ENCODE results near the gene C12orf76.

Gene C12orf76

DNA sequence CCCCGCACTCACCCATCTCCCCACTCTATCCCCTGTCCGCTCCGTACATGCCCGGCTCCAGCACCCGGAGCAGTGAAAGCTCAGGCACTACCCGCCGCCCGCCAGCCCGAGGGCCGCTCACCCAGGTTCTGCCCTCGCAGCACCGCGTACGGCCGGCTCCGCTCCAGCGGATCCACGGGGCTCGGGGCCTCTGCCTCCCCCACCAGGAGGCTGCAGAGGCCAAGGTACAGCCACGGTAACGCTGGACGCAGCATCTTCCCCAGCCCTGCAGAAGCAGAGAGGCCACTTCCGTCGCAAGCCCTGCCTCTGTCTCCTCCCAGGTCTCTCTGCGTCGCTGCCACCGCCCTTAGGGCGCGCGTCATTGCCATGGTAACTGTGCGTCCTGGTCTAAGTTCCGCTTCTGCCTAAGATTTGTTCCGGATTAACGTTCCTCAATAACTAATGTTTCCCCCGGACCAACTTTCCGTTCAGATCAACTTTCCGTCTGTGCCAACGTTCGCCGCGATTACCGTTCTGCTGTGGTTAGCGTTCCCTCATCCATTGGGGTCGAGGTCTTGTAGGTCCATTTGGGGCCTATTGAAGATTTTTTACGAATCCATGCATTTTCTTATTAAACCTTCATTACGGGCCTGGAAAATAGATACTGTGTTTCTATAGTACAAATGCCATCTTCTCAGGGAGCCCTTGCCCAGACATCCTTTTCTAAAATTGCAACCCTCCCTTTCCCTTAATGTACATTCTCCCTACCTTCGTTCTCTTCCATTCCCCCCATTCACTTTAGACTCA, at the start of gene C12orf76 (continued):
- TF ChIP-seq, protein P1, sequence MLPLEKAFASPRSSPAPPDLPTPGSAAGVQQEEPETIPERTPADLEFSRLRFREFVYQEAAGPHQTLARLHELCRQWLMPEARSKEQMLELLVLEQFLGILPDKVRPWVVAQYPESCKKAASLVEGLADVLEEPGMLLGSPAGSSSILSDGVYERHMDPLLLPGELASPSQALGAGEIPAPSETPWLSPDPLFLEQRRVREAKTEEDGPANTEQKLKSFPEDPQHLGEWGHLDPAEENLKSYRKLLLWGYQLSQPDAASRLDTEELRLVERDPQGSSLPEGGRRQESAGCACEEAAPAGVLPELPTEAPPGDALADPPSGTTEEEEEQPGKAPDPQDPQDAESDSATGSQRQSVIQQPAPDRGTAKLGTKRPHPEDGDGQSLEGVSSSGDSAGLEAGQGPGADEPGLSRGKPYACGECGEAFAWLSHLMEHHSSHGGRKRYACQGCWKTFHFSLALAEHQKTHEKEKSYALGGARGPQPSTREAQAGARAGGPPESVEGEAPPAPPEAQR (tag by site-specific recombination; IDR thresholded peaks at IDR 0.05) = peak; percentile 63; the same call in 1 of the 2 replicates
- TF ChIP-seq, protein P2, sequence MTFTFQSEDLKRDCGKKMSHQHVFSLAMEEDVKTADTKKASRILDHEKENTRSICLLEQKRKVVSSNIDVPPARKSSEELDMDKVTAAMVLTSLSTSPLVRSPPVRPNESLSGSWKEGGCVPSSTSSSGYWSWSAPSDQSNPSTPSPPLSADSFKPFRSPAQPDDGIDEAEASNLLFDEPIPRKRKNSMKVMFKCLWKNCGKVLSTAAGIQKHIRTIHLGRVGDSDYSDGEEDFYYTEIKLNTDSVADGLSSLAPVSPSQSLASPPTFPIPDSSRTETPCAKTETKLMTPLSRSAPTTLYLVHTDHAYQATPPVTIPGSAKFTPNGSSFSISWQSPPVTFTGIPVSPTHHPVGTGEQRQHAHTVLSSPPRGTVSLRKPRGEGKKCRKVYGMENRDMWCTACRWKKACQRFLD (tag by site-specific recombination; IDR thresholded peaks at IDR 0.05) = no peak
- TF ChIP-seq ZNF654 (tag by site-specific recombination; IDR thresholded peaks at IDR 0.05; ENCODE audit: low read depth) (0 out of 2 replicates have a peak, but pooled peaks have one; percentile 6), ZNF175 (tag by site-specific recombination; IDR thresholded peaks at IDR 0.05) (no peak), ZNF274 (IDR thresholded peaks at IDR 0.05; ENCODE audit: low read length) (no peak), ZNF274 (tag by site-specific recombination; IDR thresholded peaks at IDR 0.05; ENCODE audit: borderline replicate concordance) (no peak), ZNF335 (tag by site-specific recombination; conservative IDR thresholded peaks at IDR 0.05) (peak; percentile 69), ZNF776 (tag by site-specific recombination; IDR thresholded peaks at IDR 0.05; ENCODE audit: borderline replicate concordance) (no peak), ZFP3 (tag by site-specific recombination; IDR thresholded peaks at IDR 0.05; ENCODE audit: low read depth) (no peak), ZNF211 (tag by site-specific recombination; IDR thresholded peaks at IDR 0.05; ENCODE audit: low read depth) (no peak), ZNF214 (tag by site-specific recombination; IDR thresholded peaks at IDR 0.05; ENCODE audit: borderline replicate concordance) (no peak), ZNF785 (tag by site-specific recombination; IDR thresholded peaks at IDR 0.05) (0 out of 2 replicates have a peak, but pooled peaks have one; percentile 42), ZNF354C (tag by site-specific recombination; IDR thresholded peaks at IDR 0.05; ENCODE audit: borderline replicate concordance, low read depth) (no peak), FEZF1 (tag by site-specific recombination; IDR thresholded peaks at IDR 0.05) (no peak), YY2 (tag by site-specific recombination; IDR thresholded peaks at IDR 0.05) (no peak; the same call in 1 of the 2 replicates), ZNF174 (tag by site-specific recombination; IDR thresholded peaks at IDR 0.05) (no peak), ZXDB (tag by site-specific recombination; IDR thresholded peaks at IDR 0.05) (peak; percentile 98), ZFP69B (tag by site-specific recombination; IDR thresholded peaks at IDR 0.05) (peak; percentile 91), ZNF169 (tag by site-specific recombination; IDR thresholded peaks at IDR 0.05) (no peak), ZNF157 (tag by site-specific recombination; IDR thresholded peaks at IDR 0.05) (no peak), ZNF830 (tag by site-specific recombination; IDR thresholded peaks at IDR 0.05; ENCODE audit: low read depth) (no peak), ZBTB17 (tag by site-specific recombination; IDR thresholded peaks at IDR 0.05) (peak; percentile 96), ZFHX2 (tag by site-specific recombination; conservative IDR thresholded peaks at IDR 0.05) (no peak), WT1 (tag by site-specific recombination; IDR thresholded peaks at IDR 0.05) (peak; percentile 56; the same call in 1 of the 2 replicates)
- TF ChIP-seq, protein P3, sequence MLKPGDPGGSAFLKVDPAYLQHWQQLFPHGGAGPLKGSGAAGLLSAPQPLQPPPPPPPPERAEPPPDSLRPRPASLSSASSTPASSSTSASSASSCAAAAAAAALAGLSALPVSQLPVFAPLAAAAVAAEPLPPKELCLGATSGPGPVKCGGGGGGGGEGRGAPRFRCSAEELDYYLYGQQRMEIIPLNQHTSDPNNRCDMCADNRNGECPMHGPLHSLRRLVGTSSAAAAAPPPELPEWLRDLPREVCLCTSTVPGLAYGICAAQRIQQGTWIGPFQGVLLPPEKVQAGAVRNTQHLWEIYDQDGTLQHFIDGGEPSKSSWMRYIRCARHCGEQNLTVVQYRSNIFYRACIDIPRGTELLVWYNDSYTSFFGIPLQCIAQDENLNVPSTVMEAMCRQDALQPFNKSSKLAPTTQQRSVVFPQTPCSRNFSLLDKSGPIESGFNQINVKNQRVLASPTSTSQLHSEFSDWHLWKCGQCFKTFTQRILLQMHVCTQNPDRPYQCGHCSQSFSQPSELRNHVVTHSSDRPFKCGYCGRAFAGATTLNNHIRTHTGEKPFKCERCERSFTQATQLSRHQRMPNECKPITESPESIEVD (tag by site-specific recombination; IDR thresholded peaks at IDR 0.05) = no peak
- TF ChIP-seq, protein P4, sequence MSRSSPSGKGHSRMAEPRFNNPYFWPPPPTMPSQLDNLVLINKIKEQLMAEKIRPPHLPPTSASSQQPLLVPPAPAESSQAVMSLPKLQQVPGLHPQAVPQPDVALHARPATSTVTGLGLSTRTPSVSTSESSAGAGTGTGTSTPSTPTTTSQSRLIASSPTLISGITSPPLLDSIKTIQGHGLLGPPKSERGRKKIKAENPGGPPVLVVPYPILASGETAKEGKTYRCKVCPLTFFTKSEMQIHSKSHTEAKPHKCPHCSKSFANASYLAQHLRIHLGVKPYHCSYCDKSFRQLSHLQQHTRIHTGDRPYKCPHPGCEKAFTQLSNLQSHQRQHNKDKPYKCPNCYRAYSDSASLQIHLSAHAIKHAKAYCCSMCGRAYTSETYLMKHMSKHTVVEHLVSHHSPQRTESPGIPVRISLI (tag by site-specific recombination; IDR thresholded peaks at IDR 0.05) = no peak
- TF ChIP-seq, protein P5, sequence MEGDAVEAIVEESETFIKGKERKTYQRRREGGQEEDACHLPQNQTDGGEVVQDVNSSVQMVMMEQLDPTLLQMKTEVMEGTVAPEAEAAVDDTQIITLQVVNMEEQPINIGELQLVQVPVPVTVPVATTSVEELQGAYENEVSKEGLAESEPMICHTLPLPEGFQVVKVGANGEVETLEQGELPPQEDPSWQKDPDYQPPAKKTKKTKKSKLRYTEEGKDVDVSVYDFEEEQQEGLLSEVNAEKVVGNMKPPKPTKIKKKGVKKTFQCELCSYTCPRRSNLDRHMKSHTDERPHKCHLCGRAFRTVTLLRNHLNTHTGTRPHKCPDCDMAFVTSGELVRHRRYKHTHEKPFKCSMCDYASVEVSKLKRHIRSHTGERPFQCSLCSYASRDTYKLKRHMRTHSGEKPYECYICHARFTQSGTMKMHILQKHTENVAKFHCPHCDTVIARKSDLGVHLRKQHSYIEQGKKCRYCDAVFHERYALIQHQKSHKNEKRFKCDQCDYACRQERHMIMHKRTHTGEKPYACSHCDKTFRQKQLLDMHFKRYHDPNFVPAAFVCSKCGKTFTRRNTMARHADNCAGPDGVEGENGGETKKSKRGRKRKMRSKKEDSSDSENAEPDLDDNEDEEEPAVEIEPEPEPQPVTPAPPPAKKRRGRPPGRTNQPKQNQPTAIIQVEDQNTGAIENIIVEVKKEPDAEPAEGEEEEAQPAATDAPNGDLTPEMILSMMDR (tag by site-specific recombination; IDR thresholded peaks at IDR 0.05) = peak; percentile 63; the same call in 1 of the 2 replicates
- TF ChIP-seq, protein P6, sequence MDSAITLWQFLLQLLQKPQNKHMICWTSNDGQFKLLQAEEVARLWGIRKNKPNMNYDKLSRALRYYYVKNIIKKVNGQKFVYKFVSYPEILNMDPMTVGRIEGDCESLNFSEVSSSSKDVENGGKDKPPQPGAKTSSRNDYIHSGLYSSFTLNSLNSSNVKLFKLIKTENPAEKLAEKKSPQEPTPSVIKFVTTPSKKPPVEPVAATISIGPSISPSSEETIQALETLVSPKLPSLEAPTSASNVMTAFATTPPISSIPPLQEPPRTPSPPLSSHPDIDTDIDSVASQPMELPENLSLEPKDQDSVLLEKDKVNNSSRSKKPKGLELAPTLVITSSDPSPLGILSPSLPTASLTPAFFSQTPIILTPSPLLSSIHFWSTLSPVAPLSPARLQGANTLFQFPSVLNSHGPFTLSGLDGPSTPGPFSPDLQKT (IDR thresholded peaks at IDR 0.05; ENCODE audit: borderline replicate concordance, low read depth, low read length) = no peak
